ENCODE data around the gene USP40.

- TF ChIP-seq CTCF (IDR thresholded peaks at IDR 0.05) (no peak), POLR2A (IDR thresholded peaks at IDR 0.05) (no peak)
These were observed 38.2 kb upstream of the USP40 start for GRCh38 chr2:233604826-233605225.

All from testis (tissue), 2 donors.